ENCODE measurements around the gene EML5.

The EML5 gene

DNA sequence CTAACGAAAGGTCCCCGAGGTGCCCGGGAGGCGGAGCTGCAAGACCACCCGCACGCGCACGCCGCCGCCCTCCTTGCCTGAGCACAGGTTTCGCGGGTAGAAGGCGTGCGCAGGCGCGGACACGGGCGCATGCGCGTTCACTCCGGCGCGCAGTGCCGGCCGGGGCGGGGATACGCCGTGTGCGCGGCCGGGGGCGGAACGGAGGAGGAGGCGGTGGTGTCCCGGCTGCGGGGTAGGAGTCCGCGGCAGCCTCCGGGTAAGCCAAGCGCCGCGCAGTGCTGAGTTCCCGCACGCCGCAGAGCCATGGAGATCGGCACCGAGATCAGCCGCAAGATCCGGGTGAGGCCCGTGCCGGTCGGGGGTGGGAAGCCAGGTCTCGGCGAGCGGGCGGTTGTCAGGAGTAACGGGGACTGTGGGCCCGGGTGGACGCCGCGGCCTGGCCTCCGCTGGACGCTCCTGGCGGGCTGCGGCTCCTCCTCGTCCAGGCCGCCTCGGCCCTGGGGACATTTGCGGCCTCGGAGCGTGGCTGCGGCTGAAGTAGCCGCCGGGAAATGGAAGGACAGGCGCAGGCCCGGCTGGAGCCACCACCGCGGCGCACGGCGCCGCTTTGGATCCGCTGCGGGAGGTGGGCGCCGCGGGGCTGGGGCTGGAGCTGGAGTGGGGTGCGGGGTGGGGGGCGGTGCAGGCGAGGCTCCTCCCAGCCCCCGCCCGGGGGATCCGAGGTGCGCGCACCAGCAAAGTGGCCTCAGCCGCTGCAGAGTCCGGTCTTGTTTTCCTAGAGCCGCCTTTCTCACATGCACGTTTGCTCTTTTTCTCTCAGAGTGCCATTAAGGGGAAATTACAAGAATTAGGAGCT, 229.7 kb downstream of the EML5 start, which contains the start of gene ZC3H14 (continued):
- no peak for TF ChIP-seq PRDM2 (tag by site-specific recombination; IDR thresholded peaks at IDR 0.05; ENCODE audit: borderline replicate concordance)
- no peak for TF ChIP-seq ZNF530 (tag by site-specific recombination; IDR thresholded peaks at IDR 0.05; ENCODE audit: low read depth)
- no peak for TF ChIP-seq ZNF19 (tag by site-specific recombination; IDR thresholded peaks at IDR 0.05; ENCODE audit: low read depth)
- TF ChIP-seq, protein P1, sequence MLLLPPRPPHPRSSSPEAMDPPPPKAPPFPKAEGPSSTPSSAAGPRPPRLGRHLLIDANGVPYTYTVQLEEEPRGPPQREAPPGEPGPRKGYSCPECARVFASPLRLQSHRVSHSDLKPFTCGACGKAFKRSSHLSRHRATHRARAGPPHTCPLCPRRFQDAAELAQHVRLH (tag by site-specific recombination; IDR thresholded peaks at IDR 0.05): peak; percentile 54; the same call in 1 of the 2 replicates
- TF ChIP-seq, protein P2, sequence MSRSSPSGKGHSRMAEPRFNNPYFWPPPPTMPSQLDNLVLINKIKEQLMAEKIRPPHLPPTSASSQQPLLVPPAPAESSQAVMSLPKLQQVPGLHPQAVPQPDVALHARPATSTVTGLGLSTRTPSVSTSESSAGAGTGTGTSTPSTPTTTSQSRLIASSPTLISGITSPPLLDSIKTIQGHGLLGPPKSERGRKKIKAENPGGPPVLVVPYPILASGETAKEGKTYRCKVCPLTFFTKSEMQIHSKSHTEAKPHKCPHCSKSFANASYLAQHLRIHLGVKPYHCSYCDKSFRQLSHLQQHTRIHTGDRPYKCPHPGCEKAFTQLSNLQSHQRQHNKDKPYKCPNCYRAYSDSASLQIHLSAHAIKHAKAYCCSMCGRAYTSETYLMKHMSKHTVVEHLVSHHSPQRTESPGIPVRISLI (tag by site-specific recombination; IDR thresholded peaks at IDR 0.05): no peak
- no peak for TF ChIP-seq ZNF670 (tag by site-specific recombination; IDR thresholded peaks at IDR 0.05; ENCODE audit: low read depth)
- no peak for TF ChIP-seq ZNF629 (tag by site-specific recombination; IDR thresholded peaks at IDR 0.05)
- peak; percentile 55 for TF ChIP-seq ZSCAN30 (tag by site-specific recombination; IDR thresholded peaks at IDR 0.05)
- TF ChIP-seq ZBTB8A (tag by site-specific recombination; IDR thresholded peaks at IDR 0.05): peak; percentile 46
- TF ChIP-seq ZNF510 (tag by site-specific recombination; IDR thresholded peaks at IDR 0.05; ENCODE audit: insufficient replicate concordance): no peak
- TF ChIP-seq ZNF776 (tag by site-specific recombination; IDR thresholded peaks at IDR 0.05; ENCODE audit: borderline replicate concordance): no peak
- no peak for TF ChIP-seq SCRT1 (tag by site-specific recombination; IDR thresholded peaks at IDR 0.05; ENCODE audit: borderline replicate concordance)
- no peak for TF ChIP-seq HIC1 (tag by site-specific recombination; IDR thresholded peaks at IDR 0.05)
- no peak for TF ChIP-seq ZNF423 (tag by site-specific recombination; IDR thresholded peaks at IDR 0.05)
- no peak for TF ChIP-seq KLF7 (tag by site-specific recombination; IDR thresholded peaks at IDR 0.05; ENCODE audit: borderline replicate concordance)
- peak; percentile 51 for TF ChIP-seq ZXDB (tag by site-specific recombination; IDR thresholded peaks at IDR 0.05)
- TF ChIP-seq REPIN1 (tag by site-specific recombination; IDR thresholded peaks at IDR 0.05; ENCODE audit: low read depth): no peak
- peak; percentile 32; the same call in 1 of the 2 replicates for TF ChIP-seq ZNF341 (tag by site-specific recombination; IDR thresholded peaks at IDR 0.05; ENCODE audit: low read depth)
- TF ChIP-seq SP3 (tag by site-specific recombination; IDR thresholded peaks at IDR 0.05): peak; percentile 66
- TF ChIP-seq, protein P3, sequence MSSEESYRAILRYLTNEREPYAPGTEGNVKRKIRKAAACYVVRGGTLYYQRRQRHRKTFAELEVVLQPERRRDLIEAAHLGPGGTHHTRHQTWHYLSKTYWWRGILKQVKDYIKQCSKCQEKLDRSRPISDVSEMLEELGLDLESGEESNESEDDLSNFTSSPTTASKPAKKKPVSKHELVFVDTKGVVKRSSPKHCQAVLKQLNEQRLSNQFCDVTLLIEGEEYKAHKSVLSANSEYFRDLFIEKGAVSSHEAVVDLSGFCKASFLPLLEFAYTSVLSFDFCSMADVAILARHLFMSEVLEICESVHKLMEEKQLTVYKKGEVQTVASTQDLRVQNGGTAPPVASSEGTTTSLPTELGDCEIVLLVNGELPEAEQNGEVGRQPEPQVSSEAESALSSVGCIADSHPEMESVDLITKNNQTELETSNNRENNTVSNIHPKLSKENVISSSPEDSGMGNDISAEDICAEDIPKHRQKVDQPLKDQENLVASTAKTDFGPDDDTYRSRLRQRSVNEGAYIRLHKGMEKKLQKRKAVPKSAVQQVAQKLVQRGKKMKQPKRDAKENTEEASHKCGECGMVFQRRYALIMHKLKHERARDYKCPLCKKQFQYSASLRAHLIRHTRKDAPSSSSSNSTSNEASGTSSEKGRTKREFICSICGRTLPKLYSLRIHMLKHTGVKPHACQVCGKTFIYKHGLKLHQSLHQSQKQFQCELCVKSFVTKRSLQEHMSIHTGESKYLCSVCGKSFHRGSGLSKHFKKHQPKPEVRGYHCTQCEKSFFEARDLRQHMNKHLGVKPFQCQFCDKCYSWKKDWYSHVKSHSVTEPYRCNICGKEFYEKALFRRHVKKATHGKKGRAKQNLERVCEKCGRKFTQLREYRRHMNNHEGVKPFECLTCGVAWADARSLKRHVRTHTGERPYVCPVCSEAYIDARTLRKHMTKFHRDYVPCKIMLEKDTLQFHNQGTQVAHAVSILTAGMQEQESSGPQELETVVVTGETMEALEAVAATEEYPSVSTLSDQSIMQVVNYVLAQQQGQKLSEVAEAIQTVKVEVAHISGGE (tag by site-specific recombination; conservative IDR thresholded peaks at IDR 0.05; ENCODE audit: low read depth): no peak; the same call in none of the 2 replicates
- TF ChIP-seq TRIM28 (IDR thresholded peaks at IDR 0.05; ENCODE audit: borderline replicate concordance, low read length): peak; percentile 34; the same call in 1 of the 2 replicates
- peak; percentile 95 for TF ChIP-seq ZFHX2 (tag by site-specific recombination; conservative IDR thresholded peaks at IDR 0.05)
- no peak for TF ChIP-seq ZNF112 (tag by site-specific recombination; IDR thresholded peaks at IDR 0.05)
- peak; percentile 67 for TF ChIP-seq SP2 (tag by site-specific recombination; IDR thresholded peaks at IDR 0.05)
- no peak for TF ChIP-seq ZNF664 (tag by site-specific recombination; IDR thresholded peaks at IDR 0.05)
- TF ChIP-seq ZNF830 (tag by site-specific recombination; IDR thresholded peaks at IDR 0.05; ENCODE audit: low read depth): no peak
- TF ChIP-seq SETDB1 (IDR thresholded peaks at IDR 0.05; ENCODE audit: insufficient read length, low read length): no peak

Measured in HEK293 (cell line).